GM18498 (cell line): ENCODE results near the gene THTPA.
"Not testable (repeated sequence)": the region's sequence is repeated elsewhere in the genome, so short reads cannot be mapped to it uniquely, and the experiment has no call there.

Source experiments
- ATAC-seq: cut with Tn5 transposase; IDR thresholded peaks from one replicate; pipeline ENCODE4 v1.9.1; 2021; ENCODE audit warnings: mild to moderate bottlenecking, moderate library complexity; ENCODE audit not compliant: unreplicated experiment

Gene THTPA

GRCh38 chr14:23532658-23533057, 23.4 kb upstream of the THTPA start:
- ATAC-seq, result no peak

- no peak for ATAC-seq
These were observed 22.2 kb upstream of the THTPA start for GRCh38 chr14:23533652-23534435.

GRCh38 chr14:23535943-23536342, 20.1 kb upstream of the THTPA start:
- no peak for ATAC-seq

- ATAC-seq, result no peak
These were observed 19.6 kb upstream of the THTPA start for GRCh38 chr14:23536494-23536893.

GRCh38 chr14:23536906-23537305, 19.2 kb upstream of the THTPA start:
- ATAC-seq, result not testable (repeated sequence)

GRCh38 chr14:23537351-23538049, 18.6 kb upstream of the THTPA start:
- ATAC-seq, result no peak

- no peak for ATAC-seq
These were observed 17.9 kb upstream of the THTPA start for GRCh38 chr14:23538050-23538718.

GRCh38 chr14:23538785-23539184, 17.3 kb upstream of the THTPA start:
- ATAC-seq, result no peak

- no peak for ATAC-seq
These were observed 16.6 kb upstream of the THTPA start for GRCh38 chr14:23539248-23540140.

- no peak for ATAC-seq
These were observed 16.0 kb upstream of the THTPA start for GRCh38 chr14:23540141-23540469.

- ATAC-seq, result no peak
These were observed 13.8 kb upstream of the THTPA start for GRCh38 chr14:23542261-23542660.

GRCh38 chr14:23543403-23543802, 12.7 kb upstream of the THTPA start:
- ATAC-seq, result no peak

- ATAC-seq, result no peak
These were observed 11.3 kb upstream of the THTPA start for GRCh38 chr14:23544511-23545447.

- ATAC-seq, result no peak
These were observed 10.2 kb upstream of the THTPA start for GRCh38 chr14:23545740-23546365.

- no peak for ATAC-seq
These were observed 9.5 kb upstream of the THTPA start for GRCh38 chr14:23546450-23547035.

- ATAC-seq, result no peak
These were observed 8.1 kb upstream of the THTPA start for GRCh38 chr14:23547924-23548323.

GRCh38 chr14:23548351-23549318, 7.4 kb upstream of the THTPA start:
- ATAC-seq, result no peak
